Cardiac fibroblast (primary cell): ENCODE results near the gene EMX1.

Experiments
- DNase-seq, 2 donors: peaks; one replicate each; pipeline versions ENCODE4 v3.0.0 to v3.0.0-alpha.2; 2010; ENCODE audit warnings: low read depth in 2 of 2
- H3K4me3 ChIP-seq, 2 donors: replicated peaks in 1 of 2; 1 replicate in 1 of 2; 2 replicates in 1 of 2; pipeline ENCODE4 v1.5.1; 2011; ENCODE audit warnings: low read depth in 2 of 2, low read length in 2 of 2, mild to moderate bottlenecking in 2 of 2, moderate library complexity in 1 of 2
- TF ChIP-seq, protein P1 (sequence below): IDR thresholded peaks from one replicate; pipeline ENCODE4 v1.5.1; 2011; ENCODE audit warnings: low read depth, mild to moderate bottlenecking, low read length, inconsistent platforms

Gene EMX1

DNA sequence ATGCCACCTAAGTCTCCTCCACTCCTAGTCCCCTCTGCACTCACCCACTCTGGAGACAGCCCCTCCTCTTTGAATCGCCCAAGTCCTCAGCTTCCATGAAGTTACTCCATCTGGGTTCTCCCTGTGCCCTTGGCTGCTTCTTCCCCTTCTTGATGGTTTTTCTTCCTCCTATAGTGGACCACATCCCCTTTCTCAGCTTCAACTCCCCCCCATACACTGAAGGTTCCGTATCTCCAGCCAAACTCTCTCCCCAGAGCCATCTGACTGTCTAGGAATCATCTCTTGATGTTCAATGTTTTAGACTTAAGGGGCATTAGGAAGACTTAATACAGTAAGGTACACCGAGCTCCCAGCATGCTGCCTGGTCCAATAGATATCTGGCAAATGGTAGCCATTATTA is 39.6 kb downstream of the EMX1 start:
- no peak for DNase-seq
- TF ChIP-seq, protein P1, sequence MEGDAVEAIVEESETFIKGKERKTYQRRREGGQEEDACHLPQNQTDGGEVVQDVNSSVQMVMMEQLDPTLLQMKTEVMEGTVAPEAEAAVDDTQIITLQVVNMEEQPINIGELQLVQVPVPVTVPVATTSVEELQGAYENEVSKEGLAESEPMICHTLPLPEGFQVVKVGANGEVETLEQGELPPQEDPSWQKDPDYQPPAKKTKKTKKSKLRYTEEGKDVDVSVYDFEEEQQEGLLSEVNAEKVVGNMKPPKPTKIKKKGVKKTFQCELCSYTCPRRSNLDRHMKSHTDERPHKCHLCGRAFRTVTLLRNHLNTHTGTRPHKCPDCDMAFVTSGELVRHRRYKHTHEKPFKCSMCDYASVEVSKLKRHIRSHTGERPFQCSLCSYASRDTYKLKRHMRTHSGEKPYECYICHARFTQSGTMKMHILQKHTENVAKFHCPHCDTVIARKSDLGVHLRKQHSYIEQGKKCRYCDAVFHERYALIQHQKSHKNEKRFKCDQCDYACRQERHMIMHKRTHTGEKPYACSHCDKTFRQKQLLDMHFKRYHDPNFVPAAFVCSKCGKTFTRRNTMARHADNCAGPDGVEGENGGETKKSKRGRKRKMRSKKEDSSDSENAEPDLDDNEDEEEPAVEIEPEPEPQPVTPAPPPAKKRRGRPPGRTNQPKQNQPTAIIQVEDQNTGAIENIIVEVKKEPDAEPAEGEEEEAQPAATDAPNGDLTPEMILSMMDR: no peak
- H3K4me3 ChIP-seq: no peak overlapping the region

DNA sequence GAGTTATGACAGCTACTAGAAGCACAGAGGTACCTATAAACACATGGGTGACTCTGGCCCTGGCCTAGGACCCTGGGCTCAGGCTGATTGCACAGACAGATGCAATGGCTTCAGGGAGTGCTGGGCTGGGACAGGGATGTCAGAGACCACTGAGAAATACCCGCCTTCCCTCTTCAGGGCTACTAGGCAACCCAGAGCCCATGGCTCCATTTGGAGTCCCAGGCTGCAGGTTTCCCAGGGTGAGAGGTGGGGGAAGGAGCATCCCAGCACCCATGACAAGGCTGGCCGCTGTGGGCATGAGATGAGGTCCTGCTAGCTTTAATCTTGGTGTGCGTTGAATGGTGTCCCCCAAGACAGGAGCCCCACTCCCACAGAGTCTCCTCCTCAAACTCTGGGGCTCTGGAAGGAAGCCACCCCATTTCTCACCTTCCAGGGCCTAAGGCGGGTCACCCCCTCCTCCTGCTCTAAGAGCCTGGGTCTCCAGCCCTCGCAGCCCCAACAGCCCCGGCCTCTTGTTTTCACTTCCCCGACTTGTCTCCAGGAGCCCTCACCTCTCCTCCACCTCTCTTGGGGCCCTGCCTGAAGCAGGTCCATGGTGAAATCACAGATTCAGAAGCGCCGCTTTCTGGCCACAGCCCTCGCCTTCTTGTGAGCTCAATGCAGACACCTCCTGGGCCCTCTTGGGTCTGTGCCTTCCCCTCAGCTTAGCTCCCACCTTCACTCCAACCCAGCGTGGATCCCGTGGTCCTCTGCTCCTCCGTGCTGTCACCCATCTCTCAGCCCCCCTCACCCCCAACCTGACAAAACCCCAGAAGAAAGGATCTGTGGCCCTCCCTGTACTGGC is 41.4 kb downstream of the EMX1 start:
- TF ChIP-seq, protein P1: no peak
- H3K4me3 ChIP-seq: no peak overlapping the region
- no peak for DNase-seq

DNA sequence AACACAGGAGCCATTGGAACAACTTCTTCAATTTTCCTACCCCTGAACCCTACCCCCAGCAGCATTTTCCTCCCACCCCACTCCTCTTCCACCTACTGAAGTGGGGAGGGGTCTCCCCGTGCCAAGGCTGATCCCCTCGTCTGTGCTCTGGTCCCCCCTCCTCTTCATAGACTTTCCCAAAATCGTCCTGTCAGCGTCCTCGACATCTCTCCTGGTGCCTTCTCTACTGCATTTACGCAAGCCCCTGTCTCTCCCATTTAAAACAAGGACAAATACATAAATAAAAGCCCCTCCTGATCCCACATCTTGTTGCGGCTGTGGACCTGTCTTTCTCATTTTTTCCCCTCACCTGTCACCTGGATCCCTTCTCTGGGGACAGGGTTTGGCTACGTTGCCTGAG is 42.2 kb downstream of the EMX1 start:
- DNase-seq: no peak
- no peak overlapping the region for H3K4me3 ChIP-seq
- TF ChIP-seq, protein P1: no peak

DNA sequence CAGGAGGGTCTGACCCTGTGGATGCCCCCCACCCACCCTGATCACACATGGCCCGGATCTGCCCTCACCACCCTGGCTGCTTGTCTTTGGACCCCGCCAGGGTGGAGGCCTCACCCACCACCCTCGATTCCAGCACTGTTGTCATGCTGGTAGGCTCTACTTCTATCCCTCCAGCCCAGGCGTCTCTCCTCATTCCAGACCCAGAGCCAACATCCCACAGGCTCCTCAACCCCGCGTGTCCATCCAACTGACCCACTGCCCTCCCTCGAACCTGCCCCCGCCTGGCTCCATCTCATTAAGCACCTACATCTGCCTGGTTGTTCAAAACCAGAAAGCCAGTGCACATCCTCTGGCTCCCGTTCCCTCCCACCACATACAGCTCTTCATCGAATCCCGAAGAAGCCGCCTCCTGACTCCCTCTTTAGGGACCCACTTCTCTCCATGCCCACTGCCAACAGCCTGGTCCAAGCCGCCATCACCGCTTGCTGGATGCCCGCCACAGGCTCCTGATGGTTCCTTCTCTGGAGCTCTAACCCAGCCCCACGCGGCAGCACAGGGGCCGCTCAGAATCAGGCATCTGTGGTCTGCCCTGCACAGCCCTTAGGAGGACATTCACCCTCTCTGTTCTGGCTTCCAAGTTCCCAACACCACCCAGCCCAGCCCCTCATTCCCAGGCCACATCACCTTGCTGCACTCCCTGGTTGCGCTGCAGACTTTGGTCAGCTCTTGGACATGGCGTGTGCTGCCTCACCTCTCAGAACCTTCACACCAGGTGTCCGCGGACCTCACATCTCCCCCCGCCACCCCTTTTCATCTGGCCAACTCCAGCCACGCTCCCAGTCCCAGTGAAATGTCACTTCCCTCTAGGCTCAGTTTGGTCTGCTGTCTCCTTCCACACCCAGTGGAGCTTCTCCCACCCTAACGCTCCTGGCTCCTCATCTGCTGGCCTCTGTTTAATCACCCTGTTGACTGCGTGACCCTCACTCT is 43.0 kb downstream of the EMX1 start:
- no peak overlapping the region for H3K4me3 ChIP-seq
- no peak for DNase-seq
- TF ChIP-seq, protein P1: no peak

DNA sequence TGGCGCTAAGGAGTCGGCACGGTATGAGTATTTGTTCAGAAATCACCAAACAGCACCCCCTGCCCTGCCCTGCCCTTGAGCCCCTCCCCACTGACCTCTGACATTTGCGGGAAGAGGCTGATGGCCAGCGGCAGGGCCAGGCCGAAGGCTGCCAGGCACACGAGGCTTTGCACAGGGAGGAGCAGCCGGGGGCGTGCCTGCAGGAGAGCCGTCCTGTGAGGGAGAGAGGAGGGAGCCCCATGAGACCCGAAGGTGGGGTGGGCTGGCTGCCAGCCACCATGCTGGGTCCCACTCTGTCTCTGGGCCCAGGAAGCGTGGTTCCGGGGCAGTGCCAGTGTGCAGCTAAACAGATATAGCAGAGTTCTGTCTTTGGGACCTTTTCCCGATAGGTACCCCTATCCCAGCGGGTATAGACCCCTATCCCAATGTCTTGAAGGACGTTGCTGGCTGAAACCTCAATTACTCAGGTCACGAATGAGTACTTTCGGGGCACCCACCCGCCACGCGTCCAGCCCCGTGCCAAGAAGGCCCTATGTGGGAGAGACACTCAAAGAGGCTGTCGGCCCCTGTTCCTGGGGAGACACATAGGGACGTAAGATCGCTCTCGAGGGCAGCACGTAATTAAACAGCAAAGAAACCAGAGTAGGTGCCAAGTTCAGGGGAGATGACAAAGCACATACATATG is 43.9 kb downstream of the EMX1 start:
- no peak overlapping the region for H3K4me3 ChIP-seq
- no peak for DNase-seq
- TF ChIP-seq, protein P1: no peak

DNA sequence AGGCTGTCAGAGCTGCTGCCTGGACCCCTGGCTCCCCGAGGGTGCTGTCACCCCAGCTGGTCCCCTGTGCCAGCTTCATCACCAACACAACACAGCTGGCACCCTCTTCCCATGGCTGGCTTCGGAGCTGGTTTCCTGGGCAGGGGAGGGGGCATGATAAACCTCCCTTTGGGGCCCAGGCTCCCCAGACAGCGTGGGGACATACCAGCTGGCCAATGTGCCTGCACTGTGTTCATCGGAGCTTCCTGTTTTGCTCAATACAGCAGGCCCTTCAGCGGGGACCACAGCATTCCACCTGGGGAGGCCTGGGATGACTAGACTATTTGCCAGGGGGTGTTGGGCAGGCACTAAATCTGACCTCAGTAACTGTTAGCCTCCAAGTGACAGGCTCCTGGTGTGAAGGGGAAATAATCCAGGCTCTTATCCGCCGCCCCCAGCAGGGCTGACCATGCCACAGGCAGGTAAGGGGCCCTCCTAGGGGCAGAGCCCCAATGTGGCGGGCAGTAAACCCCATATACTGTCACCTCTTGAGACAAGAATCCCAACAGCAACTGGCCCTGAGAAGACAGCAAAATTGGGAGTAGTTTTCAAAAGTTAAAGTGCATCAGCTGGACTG is 44.6 kb downstream of the EMX1 start:
- H3K4me3 ChIP-seq: no peak overlapping the region
- no peak for DNase-seq
- TF ChIP-seq, protein P1: no peak
